GM18505 (cell line): Measurements from ENCODE around the gene SORCS2.

ENCODE experiments used
- ATAC-seq: cut with Tn5 transposase; IDR thresholded peaks from one replicate; pipeline ENCODE4 v1.9.1; 2021; ENCODE audit not compliant: unreplicated experiment
- POLR2A ChIP-seq: IDR thresholded peaks from 4 replicates; pipeline ENCODE4 v1.6.1; 2011; ENCODE audit warnings: borderline replicate concordance; ENCODE audit not compliant: insufficient read depth, insufficient read length; ENCODE audit errors: extremely low read depth

The SORCS2 gene

GRCh38 chr4:7353846-7354610 is 161.7 kb downstream of the SORCS2 start:
- no peak for TF ChIP-seq POLR2A
- ATAC-seq, result no peak

GRCh38 chr4:7354927-7355326 is 162.6 kb downstream of the SORCS2 start:
- ATAC-seq, result no peak

DNA sequence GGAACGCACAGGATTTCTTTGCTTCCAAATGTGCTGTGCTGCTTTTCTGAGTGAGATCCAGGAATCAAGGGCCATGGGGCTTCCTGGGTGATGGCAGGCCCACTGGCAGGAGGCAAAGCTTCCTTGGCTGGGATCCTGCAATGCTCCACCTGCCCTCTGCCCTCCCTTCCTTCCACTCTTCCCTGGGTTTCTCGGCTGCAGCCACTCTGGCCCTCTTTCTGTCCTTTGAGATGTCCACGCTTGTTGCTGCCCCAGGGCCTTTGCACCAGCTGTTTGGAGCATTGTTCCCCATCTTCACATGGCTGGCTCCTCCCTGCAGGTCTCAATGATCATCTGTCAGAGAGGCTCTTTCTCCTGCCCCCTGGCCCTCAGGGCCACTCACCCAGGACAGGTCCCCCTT is 163.5 kb downstream of the SORCS2 start:
- TF ChIP-seq POLR2A, result no peak
- ATAC-seq, result no peak

More at GRCh38 chr4:7354927-7355326, 162.6 kb downstream of the SORCS2 start:
- TF ChIP-seq POLR2A, result no peak

DNA sequence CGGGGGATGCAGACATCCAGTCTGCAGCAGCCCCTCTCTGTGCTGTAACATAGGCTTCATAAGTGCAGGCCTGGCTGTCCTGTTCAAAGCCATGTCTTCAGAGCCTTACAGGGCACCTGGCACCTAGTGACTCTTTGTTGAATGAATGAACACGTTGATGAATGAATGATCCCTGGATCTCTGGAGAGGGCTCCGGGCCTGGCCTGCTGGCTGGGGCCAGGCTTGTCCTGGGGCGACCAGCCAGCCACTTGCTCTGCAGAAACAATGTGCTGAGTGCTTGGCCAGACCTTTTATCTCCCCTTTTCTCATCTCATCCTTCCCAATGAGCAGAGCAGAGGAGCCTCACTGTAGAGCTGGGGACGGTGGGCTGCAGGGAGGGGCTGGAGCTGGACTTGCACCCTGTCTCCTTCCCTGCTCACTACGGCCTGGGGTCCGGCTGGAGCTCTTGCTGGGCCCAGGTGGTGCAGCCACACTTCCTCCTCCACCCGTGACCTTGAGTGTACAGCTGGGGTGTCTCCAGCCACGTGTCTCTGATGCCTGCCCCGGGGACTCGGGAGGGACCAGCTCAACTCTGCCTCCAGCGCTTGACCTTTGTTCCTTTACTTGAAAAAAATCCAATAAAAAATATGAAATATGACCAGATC is 164.5 kb downstream of the SORCS2 start:
- ATAC-seq, result no peak
- no peak for TF ChIP-seq POLR2A

DNA sequence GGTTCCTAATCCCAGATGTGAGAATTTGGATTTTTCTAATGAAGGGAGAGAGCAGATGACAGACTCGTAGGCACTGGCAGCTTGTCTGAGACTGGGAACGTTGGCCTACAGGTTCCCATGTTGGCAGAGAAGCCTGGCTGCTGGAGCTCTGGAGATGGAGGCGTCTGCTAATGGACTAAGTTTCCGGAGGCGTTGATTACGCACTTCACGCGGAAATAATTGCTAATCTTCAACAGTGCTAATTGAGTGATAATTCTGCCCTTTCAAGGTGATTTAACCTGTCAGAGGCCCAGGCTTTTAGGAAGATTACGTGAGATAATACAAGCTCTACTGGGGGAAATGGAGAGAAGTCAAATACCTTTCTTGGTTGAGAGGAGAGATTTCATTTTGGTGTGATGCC is 165.0 kb downstream of the SORCS2 start:
- no peak for ATAC-seq
- no peak for TF ChIP-seq POLR2A

- no peak for TF ChIP-seq POLR2A
- ATAC-seq, result no peak
Measured at GRCh38 chr4:7358100-7358735, 165.9 kb downstream of the SORCS2 start.

DNA sequence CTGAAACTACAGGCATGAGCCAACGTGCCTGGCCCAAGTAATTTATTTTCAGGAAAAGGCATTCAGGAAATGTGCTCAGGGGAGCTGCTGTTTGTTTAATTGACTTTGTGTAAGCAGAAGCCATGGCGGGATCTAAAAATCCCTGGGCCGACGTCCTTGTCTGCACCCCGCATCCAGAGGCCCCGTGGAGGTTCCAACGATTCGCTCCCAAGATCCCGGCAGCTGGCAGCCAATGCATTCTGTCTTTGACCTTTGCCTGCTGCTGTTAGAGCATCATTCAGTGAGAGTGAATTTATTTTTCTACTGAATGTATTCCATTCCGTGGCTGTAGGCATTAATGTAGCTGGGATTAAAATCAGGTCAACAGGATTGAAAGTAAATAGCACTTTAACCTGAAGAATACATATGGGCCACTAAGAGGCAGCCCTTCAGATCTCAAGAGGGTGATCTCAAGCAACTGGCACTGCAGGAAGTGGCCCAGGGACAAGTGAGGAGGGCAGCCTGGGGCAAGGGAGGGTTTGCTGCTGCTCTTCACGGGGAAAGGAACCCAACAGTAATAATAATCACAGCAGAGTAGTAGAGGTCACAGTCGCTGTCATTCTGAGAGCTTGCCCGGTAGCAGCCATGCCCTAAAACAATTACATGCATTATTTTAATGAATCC is 167.2 kb downstream of the SORCS2 start:
- TF ChIP-seq POLR2A, result no peak
- no peak for ATAC-seq

- TF ChIP-seq POLR2A, result no peak
- no peak for ATAC-seq
Measured at GRCh38 chr4:7360806-7361205, 168.5 kb downstream of the SORCS2 start.

DNA sequence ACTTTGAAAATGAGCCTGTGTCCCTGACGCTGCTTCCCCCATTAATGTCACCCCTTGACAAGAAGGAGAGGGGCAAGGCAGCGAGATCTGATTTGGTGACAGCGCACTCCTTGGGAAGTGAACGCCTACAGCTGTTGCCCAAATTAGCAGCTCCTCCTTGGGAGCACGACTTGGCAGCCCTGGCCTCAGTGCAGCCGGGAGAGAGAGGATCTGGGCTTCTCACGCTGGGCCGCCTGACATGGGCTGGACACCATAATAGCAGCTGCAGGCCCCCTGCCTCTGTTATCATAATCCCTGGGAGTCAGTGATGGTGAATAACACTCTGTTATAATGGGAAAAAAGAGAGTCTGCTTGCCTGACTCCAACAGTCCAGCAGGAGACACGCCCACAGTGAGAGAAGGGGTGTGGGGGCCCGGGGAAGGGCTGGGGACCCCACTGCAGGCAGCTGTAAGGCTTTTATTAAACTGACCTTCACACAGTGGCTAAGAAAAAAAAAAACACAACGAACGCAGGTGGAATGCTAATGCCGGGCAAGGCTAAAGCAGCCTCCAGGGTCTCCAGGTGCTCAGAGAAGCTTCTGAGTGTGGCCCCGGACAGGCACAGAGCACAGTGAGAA is 169.1 kb downstream of the SORCS2 start:
- ATAC-seq, result no peak
- no peak for TF ChIP-seq POLR2A

GRCh38 chr4:7362341-7362740 is 170.0 kb downstream of the SORCS2 start:
- no peak for ATAC-seq
- TF ChIP-seq POLR2A, result no peak

- ATAC-seq, result no peak
- TF ChIP-seq POLR2A, result no peak
Measured at GRCh38 chr4:7362862-7363430, 170.6 kb downstream of the SORCS2 start.

- ATAC-seq, result no peak
- no peak for TF ChIP-seq POLR2A
Measured at GRCh38 chr4:7364979-7365378, 172.6 kb downstream of the SORCS2 start.
